Activated naive CD4-positive, alpha-beta T cell treated with anti-CD3 and anti-CD28 coated beads, Interleukin-2, amount 10 ng/mL, durations not matched to agents 7 days and 5 days (primary cell): ENCODE results near the gene SPNS2.

Source experiments
- CTCF ChIA-PET: fragments of 350-600 bp; sonication (Branson Sonifier 250); formaldehyde crosslinking; loops from one replicate; lab custom pipeline; 2021; ENCODE audit warnings: antibody characterized with exemption; lab: Charles Lee
- DNase-seq: peaks from one replicate; pipeline ENCODE4 v3.0.0-alpha.2; 2020
- H3K27ac Mint-ChIP-seq: one replicate; pipeline ENCODE4 v1.8.0; 2021; ENCODE audit warnings: mild to moderate bottlenecking, moderate library complexity, mixed read lengths
- H3K27me3 Mint-ChIP-seq: one replicate; pipeline ENCODE4 v1.8.0; 2021; ENCODE audit warnings: mild to moderate bottlenecking, mixed read lengths
- H3K36me3 Mint-ChIP-seq: one replicate; pipeline ENCODE4 v1.8.0; 2021; ENCODE audit warnings: mixed read lengths
- H3K4me1 Mint-ChIP-seq: one replicate; pipeline ENCODE4 v1.8.0; 2021; ENCODE audit warnings: mixed read lengths
- H3K4me3 Mint-ChIP-seq: one replicate; pipeline ENCODE4 v1.8.0; 2021; ENCODE audit warnings: mild to moderate bottlenecking, moderate library complexity, mixed read lengths
- H3K9me3 Mint-ChIP-seq: one replicate; pipeline ENCODE4 v1.8.0; 2021; ENCODE audit warnings: mixed read lengths

Gene SPNS2

GRCh38 chr17:4539025-4539424, 40.3 kb downstream of the SPNS2 start:
- Mint-ChIP-seq H3K4me1 (no peaks in the 10 kb centered on the region), H3K27ac (no peak overlapping the region), H3K4me3 (no peak overlapping the region), H3K9me3 (no peaks in the 10 kb centered on the region), H3K36me3 (peaks cover 4% of the 10 kb centered on the region), H3K27me3 (peaks cover 3% of the 10 kb centered on the region)
- no peak for DNase-seq
- CTCF ChIA-PET, result no interaction called here

GRCh38 chr17:4539576-4540223, 41.0 kb downstream of the SPNS2 start:
- no peak for DNase-seq
- Mint-ChIP-seq H3K4me1 (no peaks in the 10 kb centered on the region), H3K36me3 (peaks cover 5% of the 10 kb centered on the region), H3K9me3 (no peaks in the 10 kb centered on the region), H3K4me3 (no peak overlapping the region), H3K27me3 (no peaks in the 10 kb centered on the region), H3K27ac (no peak overlapping the region)
- CTCF ChIA-PET, result no interaction called here

DNA sequence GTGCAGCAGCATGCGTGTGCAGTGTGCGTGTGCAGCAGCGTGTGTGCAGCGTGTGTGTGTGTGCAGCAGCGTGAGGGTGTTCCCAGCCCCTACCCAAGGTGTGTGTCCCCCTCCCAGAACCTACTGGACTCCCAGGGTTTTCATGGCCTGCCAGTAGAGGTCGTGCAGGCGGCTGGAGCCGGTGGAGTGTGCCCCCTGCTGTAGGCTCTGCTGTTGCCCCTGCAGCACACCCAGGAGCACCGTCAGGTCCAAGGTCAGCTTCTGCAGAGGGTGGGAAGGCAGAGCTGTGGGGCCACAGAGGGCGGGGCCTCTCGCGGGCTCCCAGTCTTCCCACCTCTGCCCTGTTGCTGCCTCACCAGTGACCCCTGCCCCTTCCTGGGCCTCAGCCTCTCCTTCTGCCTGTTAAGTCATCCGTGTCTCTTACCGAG, 41.6 kb downstream of the SPNS2 start:
- peaks cover 5% of the 10 kb centered on the region for H3K36me3 Mint-ChIP-seq
- DNase-seq, result no peak
- H3K27me3 Mint-ChIP-seq, result no peaks in the 10 kb centered on the region
- no peak overlapping the region for H3K4me3 Mint-ChIP-seq
- no peaks in the 10 kb centered on the region for H3K9me3 Mint-ChIP-seq
- CTCF ChIA-PET, result no interaction called here
- no peaks in the 10 kb centered on the region for H3K4me1 Mint-ChIP-seq
- H3K27ac Mint-ChIP-seq, result no peak overlapping the region

GRCh38 chr17:4540687-4541327, 42.1 kb downstream of the SPNS2 start:
- Mint-ChIP-seq H3K36me3 (peaks cover 5% of the 10 kb centered on the region), H3K27me3 (no peaks in the 10 kb centered on the region), H3K4me1 (no peaks in the 10 kb centered on the region), H3K9me3 (no peaks in the 10 kb centered on the region), H3K4me3 (no peak overlapping the region), H3K27ac (no peak overlapping the region)
- CTCF ChIA-PET, result interaction anchor here (1.2 kb wide), 1 partner anchor 120 kb away, joined by 4 read pairs; no protein-coding TSS in a partner anchor
- DNase-seq, result no peak

GRCh38 chr17:4541328-4542002, 42.8 kb downstream of the SPNS2 start:
- Mint-ChIP-seq H3K9me3 (no peaks in the 10 kb centered on the region), H3K4me1 (no peaks in the 10 kb centered on the region), H3K36me3 (peaks cover 5% of the 10 kb centered on the region), H3K27ac (no peak overlapping the region), H3K27me3 (no peaks in the 10 kb centered on the region), H3K4me3 (no peak overlapping the region)
- DNase-seq, result no peak
- CTCF ChIA-PET, result interaction anchor here (1.2 kb wide), 1 partner anchor 121 kb away, joined by 4 read pairs; no protein-coding TSS in a partner anchor

- H3K9me3 Mint-ChIP-seq, result no peaks in the 10 kb centered on the region
- H3K4me1 Mint-ChIP-seq, result no peaks in the 10 kb centered on the region
- H3K36me3 Mint-ChIP-seq, result peaks cover 5% of the 10 kb centered on the region
- no peak overlapping the region for H3K27ac Mint-ChIP-seq
- H3K4me3 Mint-ChIP-seq, result no peak overlapping the region
- CTCF ChIA-PET, result interaction anchor here (1.2 kb wide), 1 partner anchor 121 kb away, joined by 4 read pairs; no protein-coding TSS in a partner anchor
- no peaks in the 10 kb centered on the region for H3K27me3 Mint-ChIP-seq
- no peak for DNase-seq
Measured at GRCh38 chr17:4542003-4542725, 43.5 kb downstream of the SPNS2 start.

DNA sequence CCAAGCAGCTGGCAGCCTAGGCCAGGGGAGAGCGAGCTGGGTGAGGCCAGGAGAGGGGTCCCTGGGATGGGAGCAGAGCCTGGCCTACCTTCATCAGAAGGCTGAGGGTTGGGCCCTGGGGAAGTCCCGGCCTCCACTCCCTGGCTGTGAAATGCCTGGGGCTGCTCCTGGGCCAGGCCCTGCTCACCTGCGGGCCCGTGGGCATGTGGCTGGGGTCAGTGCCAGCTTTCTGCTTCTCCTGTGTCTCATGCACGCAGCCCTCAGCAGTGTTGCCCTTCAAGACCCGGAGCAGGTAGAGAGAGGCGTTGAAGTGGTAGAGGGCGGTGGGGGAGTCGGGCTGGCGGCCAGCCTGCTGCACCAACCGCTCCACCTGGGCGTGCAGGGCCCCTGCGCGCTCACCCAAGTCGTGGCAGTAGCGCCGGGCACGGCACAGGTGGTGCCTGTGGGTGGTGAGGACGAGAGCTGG, 44.1 kb downstream of the SPNS2 start:
- Mint-ChIP-seq H3K36me3 (peaks cover 7% of the 10 kb centered on the region), H3K4me3 (no peak overlapping the region), H3K27me3 (no peaks in the 10 kb centered on the region), H3K9me3 (no peaks in the 10 kb centered on the region), H3K27ac (no peak overlapping the region), H3K4me1 (no peaks in the 10 kb centered on the region)
- DNase-seq, result no peak
- CTCF ChIA-PET, result no interaction called here

DNA sequence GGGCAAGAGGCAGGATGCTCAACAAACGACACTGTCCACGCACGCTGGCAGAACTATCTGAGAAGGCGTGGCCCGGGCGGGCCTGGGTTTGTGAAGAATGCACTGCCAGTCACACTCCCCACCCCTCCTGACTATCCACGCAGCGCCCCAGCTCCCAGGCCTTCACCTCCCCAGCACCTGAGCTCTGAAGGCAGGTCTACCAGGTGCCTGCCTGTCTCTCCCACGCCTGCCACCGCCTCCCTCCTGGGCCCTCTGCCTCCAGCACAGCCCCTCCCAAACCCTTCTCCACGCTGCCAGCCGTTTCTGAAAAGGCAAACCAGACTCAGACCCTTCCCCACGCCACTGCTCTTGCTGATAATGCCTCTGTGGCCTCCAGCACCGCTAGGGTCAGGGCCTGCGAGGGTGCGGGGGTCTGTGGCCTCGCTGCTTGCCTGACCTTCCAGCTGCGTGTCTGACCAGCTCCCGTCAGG, 44.9 kb downstream of the SPNS2 start:
- H3K4me3 Mint-ChIP-seq, result no peak overlapping the region
- H3K4me1 Mint-ChIP-seq, result no peaks in the 10 kb centered on the region
- no peaks in the 10 kb centered on the region for H3K27me3 Mint-ChIP-seq
- no peaks in the 10 kb centered on the region for H3K9me3 Mint-ChIP-seq
- CTCF ChIA-PET, result no interaction called here
- no peak for DNase-seq
- H3K36me3 Mint-ChIP-seq, result peaks cover 7% of the 10 kb centered on the region
- H3K27ac Mint-ChIP-seq, result no peak overlapping the region

- Mint-ChIP-seq H3K27ac (no peak overlapping the region), H3K4me1 (no peaks in the 10 kb centered on the region), H3K9me3 (no peaks in the 10 kb centered on the region), H3K4me3 (no peak overlapping the region), H3K36me3 (peaks cover 8% of the 10 kb centered on the region), H3K27me3 (no peaks in the 10 kb centered on the region)
- no peak for DNase-seq
- CTCF ChIA-PET, result interaction anchor here (0.9 kb wide), 1 partner anchor 123 kb away, joined by 3 read pairs; no protein-coding TSS in a partner anchor
Measured at GRCh38 chr17:4544135-4544950, 45.7 kb downstream of the SPNS2 start.

GRCh38 chr17:4544951-4545216, 46.2 kb downstream of the SPNS2 start:
- Mint-ChIP-seq H3K4me3 (no peak overlapping the region), H3K4me1 (no peaks in the 10 kb centered on the region), H3K36me3 (peaks cover 10% of the 10 kb centered on the region), H3K9me3 (no peaks in the 10 kb centered on the region), H3K27me3 (no peaks in the 10 kb centered on the region), H3K27ac (no peak overlapping the region)
- CTCF ChIA-PET, result interaction anchor here (0.9 kb wide), 1 partner anchor 124 kb away, joined by 3 read pairs; no protein-coding TSS in a partner anchor
- no peak for DNase-seq

DNA sequence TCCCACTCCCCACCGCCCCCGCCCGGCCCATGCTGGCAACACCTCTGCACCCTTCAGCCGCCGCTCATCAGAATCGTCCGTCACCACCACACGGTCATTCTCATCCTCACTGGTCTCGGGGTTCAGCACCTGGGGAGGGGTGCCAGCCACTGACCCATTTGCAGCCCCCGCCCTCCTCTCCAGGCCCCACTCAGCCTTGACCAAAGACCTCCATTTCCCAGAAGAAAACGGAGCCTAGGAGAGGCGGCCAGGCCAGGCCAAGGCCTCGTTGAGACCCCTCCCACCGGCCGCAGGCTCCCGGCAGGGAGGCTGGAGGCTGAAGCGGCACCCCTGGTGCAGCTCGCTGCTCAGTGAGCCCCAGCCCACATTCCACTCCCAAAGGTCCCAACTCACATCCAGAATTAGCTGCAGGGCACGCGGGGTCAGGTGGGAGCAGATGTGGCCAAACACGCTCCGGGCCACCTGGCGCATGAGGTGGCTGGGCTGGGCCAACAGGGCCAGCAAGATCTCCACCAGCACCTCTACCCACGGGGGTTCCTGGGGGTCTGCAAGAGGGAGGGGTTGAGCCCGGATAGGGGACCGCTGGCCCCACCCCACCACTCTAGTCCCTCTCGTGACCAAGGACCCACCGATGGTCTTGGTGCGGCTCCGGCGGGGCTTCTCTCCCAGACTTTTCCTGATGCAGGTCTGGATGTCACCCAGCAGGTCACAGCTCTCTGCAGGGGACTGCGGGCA, 46.7 kb downstream of the SPNS2 start:
- peaks cover 11% of the 10 kb centered on the region for H3K36me3 Mint-ChIP-seq
- CTCF ChIA-PET, result interaction anchor here (1.1 kb wide), 1 partner anchor 125 kb away, joined by 3 read pairs; no protein-coding TSS in a partner anchor
- no peak for DNase-seq
- no peak overlapping the region for H3K27ac Mint-ChIP-seq
- H3K27me3 Mint-ChIP-seq, result no peaks in the 10 kb centered on the region
- H3K4me3 Mint-ChIP-seq, result no peak overlapping the region
- no peaks in the 10 kb centered on the region for H3K4me1 Mint-ChIP-seq
- no peaks in the 10 kb centered on the region for H3K9me3 Mint-ChIP-seq

DNA sequence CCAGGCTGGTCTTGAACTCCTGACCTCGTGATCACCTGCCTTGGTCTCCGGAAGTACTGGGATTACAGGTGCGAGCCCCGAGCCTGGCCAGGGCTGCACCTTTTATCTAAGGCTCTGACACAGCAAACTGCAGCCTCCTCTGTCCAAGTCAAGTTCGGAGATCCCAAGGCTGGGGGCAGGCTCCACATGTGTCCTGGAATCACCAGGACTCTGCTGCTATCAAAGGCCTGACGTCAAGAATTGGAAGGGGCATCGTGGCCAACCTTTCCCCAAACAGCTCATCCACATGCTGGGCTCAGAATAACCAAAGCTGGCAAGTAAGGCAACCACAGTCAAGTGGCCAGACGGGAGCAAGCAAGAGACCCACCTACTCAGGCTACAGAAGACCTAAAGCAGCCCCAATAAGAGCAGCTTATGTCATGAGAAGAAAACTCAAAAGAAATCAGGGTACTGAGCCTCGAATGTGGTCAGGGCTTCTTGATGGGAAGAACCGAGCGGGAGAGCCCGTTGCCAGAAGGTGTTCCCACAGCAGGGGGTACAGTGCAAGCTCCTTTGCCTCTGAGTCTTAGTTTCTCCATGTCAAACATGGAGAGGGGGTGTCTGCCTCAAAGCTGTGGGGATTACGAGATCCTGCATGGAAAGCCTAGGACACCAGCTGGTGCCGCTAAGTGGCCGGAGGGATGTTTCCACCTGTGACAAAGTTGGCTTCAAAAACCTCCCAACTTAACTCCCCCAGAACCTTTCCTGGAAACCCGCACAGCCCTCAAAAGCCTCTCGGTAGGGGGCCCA, 48.6 kb downstream of the SPNS2 start:
- Mint-ChIP-seq H3K27ac (no peak overlapping the region), H3K27me3 (no peaks in the 10 kb centered on the region), H3K4me3 (no peak overlapping the region), H3K36me3 (peaks cover 14% of the 10 kb centered on the region), H3K4me1 (no peaks in the 10 kb centered on the region), H3K9me3 (no peaks in the 10 kb centered on the region)
- CTCF ChIA-PET, result no interaction called here
- DNase-seq, result no peak
